DND-41 (cell line): ENCODE measurements around the gene UBA52.

Experiments used
- EZH2 ChIP-seq: IDR thresholded peaks from 3 replicates; pipeline ENCODE4 v1.6.1; 2012; ENCODE audit warnings: borderline replicate concordance, low read depth, mild to moderate bottlenecking, moderate library complexity, low read length, inconsistent platforms; ENCODE audit not compliant: severe bottlenecking
- TF ChIP-seq, protein P1 (sequence below): IDR thresholded peaks from 2 replicates; pipeline ENCODE4 v1.5.1; 2012; ENCODE audit warnings: borderline replicate concordance, low read length, moderate library complexity, mild to moderate bottlenecking; ENCODE audit not compliant: poor library complexity, severe bottlenecking; ENCODE audit errors: extremely low read depth

DNA sequence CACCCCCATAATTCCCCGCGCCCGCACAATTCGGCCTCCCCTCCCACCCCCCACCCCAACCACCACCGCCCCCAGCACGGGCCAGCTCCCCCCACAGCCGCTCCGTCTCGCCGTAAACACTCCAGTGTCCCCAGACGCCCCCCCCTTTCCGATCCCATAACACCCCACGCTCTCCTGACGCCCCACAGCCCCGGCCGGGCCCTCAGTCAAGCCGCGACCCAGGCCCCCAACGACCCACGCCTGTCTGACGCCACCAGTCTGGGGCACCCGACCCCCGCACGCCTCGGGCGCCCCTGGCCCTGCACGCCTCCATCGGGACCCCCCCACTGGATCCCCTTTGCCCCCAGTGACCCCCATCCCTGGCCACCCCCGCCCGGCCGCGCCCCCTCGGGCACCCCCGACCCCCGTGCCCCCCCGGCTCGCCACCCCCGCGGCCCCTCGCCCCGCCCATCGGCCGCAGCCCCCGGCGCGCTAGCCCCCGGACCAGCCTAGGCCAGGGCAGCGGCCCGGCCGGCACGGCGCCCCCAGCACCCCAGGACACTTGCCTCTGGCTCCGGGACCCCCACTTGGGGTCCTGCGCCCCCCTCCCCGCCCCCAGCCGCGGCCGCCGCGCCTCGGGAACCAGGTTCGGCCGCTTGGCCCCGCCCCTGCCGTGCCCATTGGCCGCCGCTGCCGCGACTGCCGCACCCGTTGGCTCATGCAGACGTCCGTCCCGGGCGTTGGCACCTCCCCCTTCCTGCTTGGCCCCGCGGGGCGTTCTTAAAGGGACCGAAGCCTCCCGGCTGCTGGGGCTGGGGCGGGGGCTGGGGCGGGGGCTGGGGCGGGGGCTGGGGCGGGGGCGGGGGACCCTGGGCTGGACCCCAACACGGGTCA is 28.5 kb upstream of the UBA52 start, which contains the start of gene FKBP8:
- TF ChIP-seq, protein P1, sequence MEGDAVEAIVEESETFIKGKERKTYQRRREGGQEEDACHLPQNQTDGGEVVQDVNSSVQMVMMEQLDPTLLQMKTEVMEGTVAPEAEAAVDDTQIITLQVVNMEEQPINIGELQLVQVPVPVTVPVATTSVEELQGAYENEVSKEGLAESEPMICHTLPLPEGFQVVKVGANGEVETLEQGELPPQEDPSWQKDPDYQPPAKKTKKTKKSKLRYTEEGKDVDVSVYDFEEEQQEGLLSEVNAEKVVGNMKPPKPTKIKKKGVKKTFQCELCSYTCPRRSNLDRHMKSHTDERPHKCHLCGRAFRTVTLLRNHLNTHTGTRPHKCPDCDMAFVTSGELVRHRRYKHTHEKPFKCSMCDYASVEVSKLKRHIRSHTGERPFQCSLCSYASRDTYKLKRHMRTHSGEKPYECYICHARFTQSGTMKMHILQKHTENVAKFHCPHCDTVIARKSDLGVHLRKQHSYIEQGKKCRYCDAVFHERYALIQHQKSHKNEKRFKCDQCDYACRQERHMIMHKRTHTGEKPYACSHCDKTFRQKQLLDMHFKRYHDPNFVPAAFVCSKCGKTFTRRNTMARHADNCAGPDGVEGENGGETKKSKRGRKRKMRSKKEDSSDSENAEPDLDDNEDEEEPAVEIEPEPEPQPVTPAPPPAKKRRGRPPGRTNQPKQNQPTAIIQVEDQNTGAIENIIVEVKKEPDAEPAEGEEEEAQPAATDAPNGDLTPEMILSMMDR: no peak
- TF ChIP-seq EZH2: no peak
